T47D (cell line): ENCODE data around the gene MCF2L2.

Experiments used
- DNase-seq, 2 experiments: peaks; one replicate each; pipeline versions ENCODE4 v3.0.0 to v3.0.0-alpha.2; 2011 to 2012; ENCODE audit warnings: low read depth in 1 of 2, low spot score in 1 of 2
- JUND ChIP-seq: IDR thresholded peaks from 2 replicates; pipeline ENCODE4 v1.6.1; 2012; ENCODE audit warnings: low read depth
- in situ Hi-C: cut with HindIII; loops from 2 replicates; pipeline ENCODE4 v1.10.0; 2016; ENCODE audit warnings: low sequenced_read_pairs, low pct_unique_long_range_greater_than_20kb

Gene MCF2L2

DNA sequence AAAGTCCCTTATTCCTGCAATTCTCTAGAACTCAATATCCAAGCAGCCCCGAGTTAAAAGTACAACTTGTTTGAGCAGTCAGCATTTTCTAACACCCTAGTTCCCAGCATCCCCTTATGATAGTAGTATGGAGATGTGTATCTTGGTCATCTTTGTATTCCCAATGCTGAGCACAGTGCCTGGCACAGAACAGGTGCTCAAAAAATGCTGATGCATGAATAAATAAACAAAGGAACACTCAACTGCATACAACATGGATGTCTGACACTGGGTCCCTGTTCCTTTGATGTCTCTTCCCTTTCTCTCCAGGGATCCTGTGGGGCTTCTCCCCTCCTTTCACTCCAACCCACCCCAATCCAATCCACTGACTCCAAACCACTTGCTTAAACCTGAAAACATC is 199.2 kb downstream of the MCF2L2 start:
- in situ Hi-C loops = no loop called here
- TF ChIP-seq JUND = no peak
- no peak for DNase-seq

DNA sequence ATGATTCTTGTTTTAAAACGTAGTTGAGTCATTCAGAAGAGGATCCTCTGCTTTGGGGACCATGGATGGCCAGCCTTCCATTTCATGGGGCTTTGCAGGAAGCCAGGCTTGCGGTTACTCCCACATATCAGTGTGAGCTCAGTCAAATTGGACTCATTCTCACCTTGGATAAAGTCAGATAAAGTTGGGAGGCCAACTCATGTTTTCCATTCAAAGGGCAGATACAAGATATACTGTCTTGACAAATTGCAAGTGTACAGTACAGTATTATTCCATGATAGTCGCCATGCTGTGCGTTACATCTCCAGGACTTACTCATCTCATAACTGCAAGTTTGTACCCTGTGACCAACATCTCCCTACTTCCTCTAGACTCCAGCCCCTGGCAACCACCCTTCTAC is 200.8 kb downstream of the MCF2L2 start:
- in situ Hi-C loops = no loop called here
- no peak for DNase-seq
- no peak for TF ChIP-seq JUND

- no peak for TF ChIP-seq JUND
- in situ Hi-C loops = no loop called here
- no peak for DNase-seq
Measured at GRCh38 chr3:183226333-183226890, 202.0 kb downstream of the MCF2L2 start.

DNA sequence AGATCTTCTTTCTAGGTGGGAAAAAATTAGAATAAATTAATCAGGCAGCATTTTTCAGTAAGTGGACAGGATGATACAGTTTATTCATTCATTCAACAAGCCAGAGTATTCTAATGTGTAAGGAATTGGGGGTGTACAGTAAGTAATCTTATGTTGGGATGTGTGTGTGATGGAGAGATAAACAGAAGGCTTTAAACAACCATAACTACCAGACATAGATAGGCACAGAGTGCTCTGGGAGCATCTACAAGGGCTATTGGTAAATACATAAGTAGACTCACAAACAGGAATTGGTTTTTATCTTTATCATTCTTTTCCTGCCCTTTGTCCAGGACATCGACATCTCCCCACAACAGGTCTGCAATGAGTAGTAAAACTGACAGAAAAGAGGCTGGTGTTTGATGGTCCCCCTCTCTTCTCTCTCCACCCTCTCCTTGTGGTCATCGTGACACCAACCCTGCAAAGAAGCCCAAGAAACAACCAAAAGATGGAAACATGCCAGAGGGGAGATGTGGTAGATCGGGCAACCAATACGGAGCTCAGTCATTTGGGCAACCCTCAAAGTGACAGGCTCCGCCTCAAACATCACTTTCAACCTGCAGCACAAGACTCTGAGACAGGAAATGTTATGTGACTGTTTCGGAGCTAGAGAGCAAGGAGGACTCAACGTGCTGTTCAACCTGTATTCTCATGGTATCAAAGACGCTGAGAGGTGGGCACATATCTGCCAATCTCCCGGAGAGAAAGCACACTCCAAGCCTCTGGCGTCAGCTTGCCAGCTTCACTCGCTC is 204.0 kb downstream of the MCF2L2 start:
- TF ChIP-seq JUND = no peak
- in situ Hi-C loops = no loop called here
- DNase-seq = no peak

DNA sequence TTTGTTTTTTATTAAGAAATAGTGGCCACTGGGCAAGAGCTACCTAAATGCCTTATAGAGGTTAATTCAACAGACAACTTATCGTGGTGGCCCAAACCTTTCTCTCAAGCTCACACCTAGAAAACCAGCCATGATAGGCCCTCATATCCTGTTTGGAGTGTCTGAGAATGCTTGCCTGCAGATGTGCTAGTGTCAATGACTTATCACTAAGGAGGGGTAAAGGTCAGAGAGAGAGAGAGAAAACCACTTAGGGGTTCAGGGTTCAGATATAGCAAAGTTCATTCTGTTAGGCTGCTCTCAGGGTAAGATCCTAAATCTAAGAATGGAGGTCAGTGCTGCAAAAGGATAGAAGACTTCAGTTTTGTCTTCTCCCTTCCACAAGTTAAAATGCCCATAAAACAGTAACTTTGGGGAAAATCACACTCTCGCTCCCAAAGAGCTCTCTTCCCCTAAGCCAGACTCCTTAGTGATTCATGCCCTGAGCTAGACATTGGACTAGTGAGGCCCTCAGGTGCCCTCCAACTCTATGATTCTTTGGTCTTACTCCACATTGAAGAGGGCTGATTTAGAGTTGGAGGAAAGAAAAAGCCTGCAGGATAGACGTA is 205.7 kb downstream of the MCF2L2 start:
- in situ Hi-C loops = no loop called here
- TF ChIP-seq JUND = no peak
- DNase-seq = no peak

GRCh38 chr3:183220828-183221227 is 207.6 kb downstream of the MCF2L2 start:
- no peak for TF ChIP-seq JUND
- in situ Hi-C loops = no loop called here
- no peak for DNase-seq

DNA sequence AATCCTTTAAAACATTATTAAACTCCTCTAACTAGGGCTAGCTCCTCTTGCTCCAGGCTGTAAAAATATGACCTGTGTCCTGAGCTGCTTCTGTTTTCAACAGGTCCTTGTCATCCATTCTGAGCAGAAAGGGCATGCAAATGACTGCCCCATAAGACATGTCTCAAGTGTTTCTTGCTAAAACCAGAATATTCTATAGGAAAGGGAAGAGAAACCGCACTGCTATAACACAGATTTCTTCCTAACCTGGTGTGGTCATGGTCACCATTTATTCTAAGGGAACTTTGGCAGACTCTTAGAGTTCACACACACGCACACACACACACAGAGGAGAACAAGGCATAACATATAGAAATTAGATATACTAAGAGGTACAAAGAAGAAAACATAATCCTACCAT is 209.6 kb downstream of the MCF2L2 start:
- in situ Hi-C loops = no loop called here
- TF ChIP-seq JUND = no peak
- no peak for DNase-seq

- TF ChIP-seq JUND = no peak
- no peak for DNase-seq
- in situ Hi-C loops = no loop called here
Measured at GRCh38 chr3:183217548-183218332, 210.7 kb downstream of the MCF2L2 start.

- DNase-seq = peak; percentile 39 to 83
- in situ Hi-C loops = no loop called here
- TF ChIP-seq JUND = no peak
Measured at GRCh38 chr3:183215591-183216202, 212.7 kb downstream of the MCF2L2 start.

- no peak for DNase-seq
- in situ Hi-C loops = no loop called here
- TF ChIP-seq JUND = no peak
Measured at GRCh38 chr3:183214277-183214612, 214.2 kb downstream of the MCF2L2 start.

DNA sequence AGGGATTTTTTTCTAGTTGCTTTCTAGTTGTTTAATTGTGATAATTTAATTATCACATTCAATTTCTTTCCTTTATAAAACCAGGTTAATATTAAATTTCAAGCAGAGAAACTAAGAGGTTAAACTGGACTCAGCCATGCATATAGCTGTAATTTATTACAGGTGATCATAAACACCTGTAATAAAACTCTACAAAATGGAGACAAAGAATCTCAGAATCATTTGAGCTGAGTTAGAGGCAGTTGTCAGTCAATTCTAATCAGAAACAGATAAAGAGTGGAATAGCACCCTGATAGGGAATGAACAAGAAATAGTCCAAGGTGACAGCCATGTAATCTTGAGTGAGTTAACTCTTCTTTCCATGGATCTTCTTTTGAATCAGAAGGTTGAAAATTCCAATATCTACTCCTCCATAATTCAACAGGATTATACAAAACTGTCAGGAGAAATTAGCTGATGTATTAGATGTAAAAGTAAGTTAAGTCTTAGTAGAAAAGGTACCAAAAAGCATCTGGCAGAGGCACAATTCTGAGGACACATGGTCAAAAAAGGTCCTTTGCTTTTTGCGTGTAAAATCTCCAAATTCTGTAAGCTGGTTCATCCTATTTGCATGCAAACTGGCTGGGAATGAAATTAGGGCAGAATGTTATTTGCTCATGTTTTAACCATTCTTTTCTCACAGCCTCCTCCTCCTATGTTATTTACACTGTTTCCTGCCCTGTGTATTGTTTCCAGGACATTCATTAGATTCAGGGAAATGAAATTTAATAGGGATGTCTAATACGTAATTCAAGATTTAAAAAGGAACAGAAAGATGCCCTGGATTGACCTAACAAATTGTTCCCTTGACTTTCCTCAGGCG is 214.8 kb downstream of the MCF2L2 start:
- no peak for DNase-seq
- TF ChIP-seq JUND = no peak
- in situ Hi-C loops = no loop called here

DNA sequence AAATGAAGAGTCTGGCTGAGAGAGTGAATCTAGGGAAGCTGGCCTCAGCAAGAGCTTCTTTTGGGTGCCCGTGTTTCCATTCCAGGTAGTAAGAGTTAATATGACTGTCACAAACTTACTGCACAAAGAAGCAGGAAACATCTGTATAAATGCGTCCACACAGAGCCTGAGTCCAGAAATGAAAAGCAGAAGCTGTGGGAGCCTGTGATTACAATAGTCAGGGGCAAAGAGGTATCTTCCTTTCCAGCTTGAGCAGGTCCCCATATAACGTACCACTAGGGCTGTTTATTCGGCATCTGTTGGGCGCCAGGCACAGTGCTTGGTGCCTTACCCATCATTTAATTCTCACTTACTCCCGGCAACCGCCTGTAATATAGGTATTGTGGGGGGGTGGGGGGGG is 215.9 kb downstream of the MCF2L2 start:
- no peak for DNase-seq
- TF ChIP-seq JUND = no peak
- in situ Hi-C loops = no loop called here
